Measurements from ENCODE around the gene NEK10.

The NEK10 gene

DNA sequence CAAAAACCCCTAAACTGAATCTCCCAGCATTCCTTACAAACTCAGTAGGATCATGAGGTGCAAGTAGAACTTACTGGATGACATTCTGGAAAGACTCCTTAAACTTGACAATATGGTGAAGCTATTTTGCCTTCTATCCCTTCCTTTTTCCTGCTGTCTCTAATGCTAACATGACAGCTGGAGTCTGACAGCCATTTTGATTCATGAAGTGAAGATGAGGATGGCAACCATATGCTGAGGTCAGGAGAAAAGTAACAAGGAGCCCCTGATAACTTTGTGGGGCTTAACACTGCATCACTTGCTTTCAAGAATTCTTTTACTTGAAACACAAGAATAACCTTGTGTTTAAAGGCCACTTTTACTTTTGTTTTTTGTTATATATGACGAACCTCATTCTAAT, 15.0 kb upstream of the NEK10 start:
- TF ChIP-seq, protein P1, sequence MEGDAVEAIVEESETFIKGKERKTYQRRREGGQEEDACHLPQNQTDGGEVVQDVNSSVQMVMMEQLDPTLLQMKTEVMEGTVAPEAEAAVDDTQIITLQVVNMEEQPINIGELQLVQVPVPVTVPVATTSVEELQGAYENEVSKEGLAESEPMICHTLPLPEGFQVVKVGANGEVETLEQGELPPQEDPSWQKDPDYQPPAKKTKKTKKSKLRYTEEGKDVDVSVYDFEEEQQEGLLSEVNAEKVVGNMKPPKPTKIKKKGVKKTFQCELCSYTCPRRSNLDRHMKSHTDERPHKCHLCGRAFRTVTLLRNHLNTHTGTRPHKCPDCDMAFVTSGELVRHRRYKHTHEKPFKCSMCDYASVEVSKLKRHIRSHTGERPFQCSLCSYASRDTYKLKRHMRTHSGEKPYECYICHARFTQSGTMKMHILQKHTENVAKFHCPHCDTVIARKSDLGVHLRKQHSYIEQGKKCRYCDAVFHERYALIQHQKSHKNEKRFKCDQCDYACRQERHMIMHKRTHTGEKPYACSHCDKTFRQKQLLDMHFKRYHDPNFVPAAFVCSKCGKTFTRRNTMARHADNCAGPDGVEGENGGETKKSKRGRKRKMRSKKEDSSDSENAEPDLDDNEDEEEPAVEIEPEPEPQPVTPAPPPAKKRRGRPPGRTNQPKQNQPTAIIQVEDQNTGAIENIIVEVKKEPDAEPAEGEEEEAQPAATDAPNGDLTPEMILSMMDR (conservative IDR thresholded peaks at IDR 0.05), result no peak
- H3K27ac ChIP-seq, result no peak overlapping the region

DNA sequence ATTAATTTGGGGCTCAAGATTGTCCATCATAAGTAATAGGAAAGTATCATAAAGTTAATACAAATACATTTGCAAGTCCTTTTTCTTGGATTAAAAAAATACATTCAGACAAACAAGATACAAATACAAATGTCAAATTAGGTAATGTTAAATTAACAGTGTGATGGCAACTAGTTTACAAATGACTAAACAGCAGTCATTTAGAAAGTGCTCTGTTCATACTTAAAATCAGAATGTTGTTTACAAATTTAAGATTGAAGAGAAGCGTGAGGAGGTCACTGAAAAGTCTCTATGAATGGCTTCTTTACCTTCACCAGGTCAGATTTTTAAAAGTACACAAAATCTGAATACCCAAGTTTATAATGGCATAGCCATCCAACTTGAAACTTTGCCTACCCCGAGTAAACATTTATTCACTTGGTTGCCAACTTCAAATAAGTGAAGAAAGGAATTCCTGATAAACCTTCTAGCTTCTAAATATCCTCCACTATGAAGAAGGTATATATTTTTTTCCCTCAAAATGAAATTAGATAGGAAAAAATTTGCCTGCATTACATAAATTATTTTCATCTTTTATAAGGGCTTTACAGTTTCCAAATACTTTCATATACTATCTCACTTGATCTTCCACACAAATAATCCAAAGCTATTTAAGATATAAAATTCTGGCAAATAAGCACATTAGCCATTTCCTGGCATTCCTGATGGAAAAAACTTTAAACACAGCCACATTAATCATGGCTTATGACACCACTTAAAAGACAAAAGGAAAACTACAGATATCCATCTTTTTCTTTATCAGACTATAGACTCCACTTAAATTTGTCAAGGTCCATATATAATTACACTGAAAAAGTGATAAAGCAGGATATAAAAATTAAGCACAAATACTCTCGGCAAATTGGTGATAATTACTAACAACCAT, 11.5 kb upstream of the NEK10 start:
- H3K27ac ChIP-seq, result no peak overlapping the region
- TF ChIP-seq, protein P1 (conservative IDR thresholded peaks at IDR 0.05), result no peak

- TF ChIP-seq, protein P1 (conservative IDR thresholded peaks at IDR 0.05), result no peak
- H3K27ac ChIP-seq, result no peak overlapping the region
Measured at GRCh38 chr3:27378331-27378730, 9.1 kb upstream of the NEK10 start.

GRCh38 chr3:27376109-27376772, 7.1 kb upstream of the NEK10 start:
- H3K27ac ChIP-seq, result no peak overlapping the region
- TF ChIP-seq, protein P1 (conservative IDR thresholded peaks at IDR 0.05), result no peak

DNA sequence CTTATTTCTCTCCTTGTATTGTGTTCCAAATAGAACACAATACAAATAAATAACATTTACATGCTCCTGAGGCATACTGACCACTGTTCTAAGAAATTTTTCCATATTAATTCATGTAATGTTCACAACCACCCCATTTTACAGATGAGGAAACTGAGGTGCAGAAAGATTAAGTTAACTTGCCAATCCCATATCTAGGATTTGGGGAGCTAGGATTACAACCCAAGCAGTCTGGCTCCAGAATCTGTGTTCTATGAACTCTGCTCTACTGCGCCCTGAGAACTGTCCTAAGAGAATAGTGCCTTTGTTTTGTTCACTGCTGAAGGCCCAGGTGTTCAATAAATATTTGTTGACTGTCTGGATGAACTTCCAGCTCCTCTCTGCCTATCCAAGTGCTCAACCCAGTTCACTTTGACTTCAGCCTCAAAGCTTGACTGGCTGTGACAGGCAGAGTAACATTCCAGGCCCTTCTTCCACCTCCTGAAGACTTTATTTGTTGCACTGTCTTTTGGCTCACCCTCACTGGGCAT, 3.1 kb downstream of the NEK10 start:
- TF ChIP-seq, protein P1 (conservative IDR thresholded peaks at IDR 0.05), result no peak
- no peak overlapping the region for H3K27ac ChIP-seq

DNA sequence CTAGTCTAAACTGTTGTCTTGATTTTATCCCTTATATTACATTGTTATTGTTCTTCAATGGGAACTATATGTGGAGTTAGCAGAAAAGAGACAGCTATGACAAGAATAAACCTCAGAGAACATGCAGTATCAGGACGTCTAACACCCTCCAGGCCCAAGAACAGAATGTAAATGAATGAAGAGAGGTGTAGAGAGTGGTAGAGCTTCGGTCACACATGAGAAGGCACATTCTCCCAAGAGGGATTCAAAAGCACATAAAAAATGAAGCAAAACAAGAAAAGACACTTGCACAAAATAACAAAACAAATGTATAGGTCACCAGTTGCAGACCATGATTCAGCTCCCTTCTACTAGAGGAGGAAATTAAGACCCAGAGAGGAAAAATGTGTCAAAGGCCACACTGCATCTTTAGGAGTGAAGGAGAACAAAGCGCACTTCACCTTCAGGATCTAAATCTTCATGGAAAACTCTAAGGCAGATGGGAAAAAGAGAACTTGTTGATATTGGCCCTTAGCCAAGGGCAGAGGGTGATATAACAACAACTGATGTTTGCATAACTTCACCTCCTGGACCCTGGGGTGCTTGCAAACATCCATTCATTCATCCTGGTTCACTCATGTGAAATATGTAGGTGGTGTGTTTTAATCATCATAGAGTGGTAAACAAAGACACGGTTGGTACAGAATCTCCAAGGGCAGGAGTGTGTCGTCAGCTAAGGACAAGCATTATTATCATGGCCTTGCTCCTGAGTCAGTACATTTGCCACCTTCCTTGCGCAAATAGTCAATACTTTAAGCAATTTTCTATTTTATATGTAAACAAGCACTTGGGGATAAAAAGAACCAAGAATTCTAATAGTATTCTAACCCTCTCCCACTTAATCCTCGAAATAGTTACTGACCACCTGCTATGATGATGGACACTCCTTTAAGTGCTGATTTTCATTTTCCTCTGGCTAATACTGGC, 8.8 kb downstream of the NEK10 start:
- H3K27ac ChIP-seq, result peak overlapping the region; percentile 66
- TF ChIP-seq, protein P1 (conservative IDR thresholded peaks at IDR 0.05), result no peak

Measured in VCaP (cell line).